H9 (cell line): ENCODE results near the gene GALNT5. TPM values are rescaled to one million over a fixed set of nuclear protein-coding genes. Genes with fewer than 3 reads are reported as not detected.

ENCODE experiments used
- DNase-seq: peaks from one replicate; pipeline ENCODE4 v3.0.0-alpha.2; 2017
- H2AFZ ChIP-seq: one replicate; pipeline ENCODE4 v1.6.1; 2013; ENCODE audit warnings: mild to moderate bottlenecking, low read length, control low read depth, moderate library complexity
- H2AK5ac ChIP-seq: 2 replicates; pipeline ENCODE4 v1.6.1; 2013; ENCODE audit warnings: low read length, control low read depth, mixed read lengths; ENCODE audit not compliant: insufficient read length
- H2BK120ac ChIP-seq: one replicate; pipeline ENCODE4 v1.6.1; 2013; ENCODE audit warnings: low read depth, mild to moderate bottlenecking, low read length, control low read depth, inconsistent platforms; ENCODE audit not compliant: poor library complexity, severe bottlenecking
- H2BK12ac ChIP-seq: 2 replicates; pipeline ENCODE4 v1.6.1; 2013; ENCODE audit warnings: low read length, control low read depth, mixed read lengths, low read depth; ENCODE audit not compliant: insufficient read length
- H2BK15ac ChIP-seq: 2 replicates; pipeline ENCODE4 v1.6.1; 2013; ENCODE audit warnings: low read depth, low read length, control low read depth
- H2BK20ac ChIP-seq: one replicate; pipeline ENCODE4 v1.6.1; 2013; ENCODE audit warnings: low read depth, mild to moderate bottlenecking, low read length, control low read depth, inconsistent platforms; ENCODE audit not compliant: poor library complexity, severe bottlenecking
- H2BK5ac ChIP-seq: 2 replicates; pipeline ENCODE4 v1.6.1; 2013; ENCODE audit warnings: low read length, control low read depth, mixed read lengths; ENCODE audit not compliant: insufficient read length
- H3K14ac ChIP-seq: 2 replicates; pipeline ENCODE4 v1.6.1; 2013; ENCODE audit warnings: low read length, control low read depth; ENCODE audit not compliant: insufficient read depth
- H3K18ac ChIP-seq: 2 replicates; pipeline ENCODE4 v1.6.1; 2013; ENCODE audit warnings: low read depth, mild to moderate bottlenecking, mixed read lengths, low read length, control low read depth; ENCODE audit not compliant: insufficient read length
- H3K23ac ChIP-seq: 2 replicates; pipeline ENCODE4 v1.6.1; 2013; ENCODE audit warnings: low read length, control low read depth, mixed read lengths, low read depth; ENCODE audit not compliant: insufficient read length
- H3K23me2 ChIP-seq: 2 replicates; pipeline ENCODE4 v1.6.1; 2013; ENCODE audit warnings: low read depth, mild to moderate bottlenecking, mixed read lengths, low read length, control low read depth; ENCODE audit not compliant: insufficient read length, poor library complexity, severe bottlenecking
- H3K27ac ChIP-seq: 2 replicates; pipeline ENCODE4 v1.5.1; 2013; ENCODE audit warnings: low read length, control low read depth, mixed read lengths, low read depth; ENCODE audit not compliant: insufficient read length
- H3K27me3 ChIP-seq: 2 replicates; pipeline ENCODE4 v1.6.1; 2013; ENCODE audit warnings: low read length, control low read depth, inconsistent platforms; ENCODE audit not compliant: insufficient read depth
- H3K4ac ChIP-seq: 2 replicates; pipeline ENCODE4 v1.6.1; 2013; ENCODE audit warnings: low read depth, mild to moderate bottlenecking, control low read depth, inconsistent platforms, low read length, moderate library complexity
- H3K4me1 ChIP-seq: 2 replicates; pipeline ENCODE4 v1.6.1; 2013; ENCODE audit warnings: low read length, control low read depth, inconsistent platforms; ENCODE audit not compliant: insufficient read depth
- H3K4me2 ChIP-seq: 2 replicates; pipeline ENCODE4 v1.6.1; 2013; ENCODE audit warnings: low read length, control low read depth, mixed read lengths; ENCODE audit not compliant: insufficient read length, insufficient read depth
- H3K56ac ChIP-seq: 2 replicates; pipeline ENCODE4 v1.6.1; 2013; ENCODE audit warnings: low read depth, mild to moderate bottlenecking, mixed read lengths, low read length, control low read depth; ENCODE audit not compliant: insufficient read length
- H3K79me1 ChIP-seq: 2 replicates; pipeline ENCODE4 v1.6.1; 2013; ENCODE audit warnings: low read depth, mild to moderate bottlenecking, moderate library complexity, low read length, control low read depth, inconsistent platforms; ENCODE audit not compliant: insufficient read depth, poor library complexity, severe bottlenecking
- H3K79me2 ChIP-seq: 2 replicates; pipeline ENCODE4 v1.6.1; 2013; ENCODE audit warnings: low read length, control low read depth, inconsistent platforms; ENCODE audit not compliant: insufficient read depth
- H3K9ac ChIP-seq: 2 replicates; pipeline ENCODE4 v1.6.1; 2013; ENCODE audit warnings: low read length, control low read depth, mixed read lengths; ENCODE audit not compliant: insufficient read length; ENCODE audit errors: extremely low read depth
- H3K9me3 ChIP-seq: one replicate; pipeline ENCODE4 v1.6.1; 2013; ENCODE audit warnings: low read depth, low read length, inconsistent platforms; ENCODE audit not compliant: control insufficient read depth
- H3T11ph ChIP-seq: one replicate; pipeline ENCODE4 v1.6.1; 2013; ENCODE audit warnings: mild to moderate bottlenecking, low read length, control low read depth, inconsistent platforms
- H4K20me1 ChIP-seq: one replicate; pipeline ENCODE4 v1.6.1; 2013; ENCODE audit not compliant: control insufficient read depth, insufficient read length, insufficient read depth
- H4K5ac ChIP-seq: 2 replicates; pipeline ENCODE4 v1.6.1; 2013; ENCODE audit warnings: low read depth, mild to moderate bottlenecking, mixed read lengths, low read length, control low read depth; ENCODE audit not compliant: insufficient read length
- H4K8ac ChIP-seq: replicated peaks from 2 replicates; pipeline ENCODE4 v1.6.1; 2013; ENCODE audit warnings: low read length, control low read depth, mixed read lengths, low read depth; ENCODE audit not compliant: insufficient read length
- H4K91ac ChIP-seq: 2 replicates; pipeline ENCODE4 v1.6.1; 2013; ENCODE audit warnings: low read depth, mild to moderate bottlenecking, moderate library complexity, mixed read lengths, low read length, control low read depth; ENCODE audit not compliant: insufficient read length
- H3K27ac Mint-ChIP-seq, 3 experiments: 2 replicates in 2 of 3; 3 replicates in 1 of 3; pipeline ENCODE4 v1.8.0; 2020 to 2021; ENCODE audit warnings: mixed read lengths in 3 of 3, mild to moderate bottlenecking in 1 of 3, moderate library complexity in 1 of 3
- H3K27me3 Mint-ChIP-seq: 2 replicates; pipeline ENCODE4 v1.8.0; 2021; ENCODE audit warnings: low read depth, mild to moderate bottlenecking, moderate library complexity, mixed read lengths
- H3K36me3 Mint-ChIP-seq, 3 experiments: 2 replicates in 2 of 3; 3 replicates in 1 of 3; pipeline ENCODE4 v1.8.0; 2020 to 2021; ENCODE audit warnings: low read depth in 3 of 3, mixed read lengths in 3 of 3; ENCODE audit not compliant: insufficient read depth in 1 of 3
- H3K4me1 Mint-ChIP-seq, 2 experiments: 2 replicates each; pipeline ENCODE4 v1.8.0; 2020; ENCODE audit warnings: mixed read lengths in 2 of 2
- H3K4me3 Mint-ChIP-seq, 2 experiments: 2 replicates in 1 of 2; 3 replicates in 1 of 2; pipeline ENCODE4 v1.8.0; 2020 to 2021; ENCODE audit warnings: mild to moderate bottlenecking in 2 of 2, mixed read lengths in 2 of 2, moderate library complexity in 1 of 2
- H3K9me3 Mint-ChIP-seq, 2 experiments: 2 replicates in 1 of 2; 3 replicates in 1 of 2; pipeline ENCODE4 v1.8.0; 2020; ENCODE audit warnings: mild to moderate bottlenecking in 2 of 2, mixed read lengths in 2 of 2, moderate library complexity in 1 of 2
- total RNA-seq: library from RNA; stranded (reverse); gene quantifications from 2 replicates; pipeline ENCODE4 v1.2.1, GENCODE V29; 2021
- TF ChIP-seq, protein P1 (sequence below): fragments of 200-600 bp; sonication (generic); conservative IDR thresholded peaks from 3 replicates; pipeline ENCODE4 v1.8.0; 2021; ENCODE audit warnings: antibody characterized with exemption, mild to moderate bottlenecking

GALNT5 gene
- total RNA-seq, 1 experiment from 2014 or later: 0.17 TPM

DNA sequence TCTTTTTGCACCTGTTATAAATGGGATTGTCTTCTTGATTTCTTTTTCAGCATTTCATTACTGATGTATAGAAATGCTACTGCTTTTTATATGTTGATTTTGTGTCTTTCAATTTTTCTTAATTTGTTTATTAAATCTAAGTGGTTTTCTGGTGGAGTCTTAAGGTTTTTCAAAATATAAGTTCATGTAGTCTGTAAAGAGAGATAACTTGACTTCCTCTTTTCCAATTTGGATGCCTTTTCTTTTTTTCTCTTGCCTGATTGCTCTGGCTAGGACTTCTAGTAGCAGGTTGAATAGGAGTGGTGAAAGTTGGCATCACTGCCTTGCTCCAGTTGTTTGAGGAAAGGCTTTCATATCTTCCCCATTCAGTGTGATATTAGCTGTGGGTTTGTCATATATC, 28.6 kb upstream of the GALNT5 start:
- H3K9ac ChIP-seq: no peak overlapping the region
- no peak overlapping the region for H2AK5ac ChIP-seq
- H3K56ac ChIP-seq: no peak overlapping the region
- no peak overlapping the region for H3K23ac ChIP-seq
- H3K18ac ChIP-seq: no peak overlapping the region
- no peak overlapping the region for H2BK20ac ChIP-seq
- H2BK12ac ChIP-seq: no peak overlapping the region
- H2AFZ ChIP-seq: no peak overlapping the region
- no peaks in the 10 kb centered on the region for H3K79me2 ChIP-seq
- no peak overlapping the region for H4K8ac ChIP-seq
- H3K4me2 ChIP-seq: no peak overlapping the region
- H3K79me1 ChIP-seq: no peaks in the 10 kb centered on the region
- Mint-ChIP-seq H3K4me3 (no peak overlapping the region), H3K9me3 (peaks cover 0 to 3% of the 10 kb centered on the region in 2 experiments; a peak in 2 of 5 replicates), H3K27me3 (no peaks in the 10 kb centered on the region), H3K36me3 (0 out of 7 replicates have a peak, but pooled peaks cover 0 to 2% (median 0%) of the 10 kb centered on the region in 3 experiments), H3K27ac (no peak overlapping the region), H3K4me1 (no peaks in the 10 kb centered on the region)
- no peak overlapping the region for H2BK5ac ChIP-seq
- no peak overlapping the region for H4K5ac ChIP-seq
- no peaks in the 10 kb centered on the region for H3K23me2 ChIP-seq
- TF ChIP-seq, protein P1, sequence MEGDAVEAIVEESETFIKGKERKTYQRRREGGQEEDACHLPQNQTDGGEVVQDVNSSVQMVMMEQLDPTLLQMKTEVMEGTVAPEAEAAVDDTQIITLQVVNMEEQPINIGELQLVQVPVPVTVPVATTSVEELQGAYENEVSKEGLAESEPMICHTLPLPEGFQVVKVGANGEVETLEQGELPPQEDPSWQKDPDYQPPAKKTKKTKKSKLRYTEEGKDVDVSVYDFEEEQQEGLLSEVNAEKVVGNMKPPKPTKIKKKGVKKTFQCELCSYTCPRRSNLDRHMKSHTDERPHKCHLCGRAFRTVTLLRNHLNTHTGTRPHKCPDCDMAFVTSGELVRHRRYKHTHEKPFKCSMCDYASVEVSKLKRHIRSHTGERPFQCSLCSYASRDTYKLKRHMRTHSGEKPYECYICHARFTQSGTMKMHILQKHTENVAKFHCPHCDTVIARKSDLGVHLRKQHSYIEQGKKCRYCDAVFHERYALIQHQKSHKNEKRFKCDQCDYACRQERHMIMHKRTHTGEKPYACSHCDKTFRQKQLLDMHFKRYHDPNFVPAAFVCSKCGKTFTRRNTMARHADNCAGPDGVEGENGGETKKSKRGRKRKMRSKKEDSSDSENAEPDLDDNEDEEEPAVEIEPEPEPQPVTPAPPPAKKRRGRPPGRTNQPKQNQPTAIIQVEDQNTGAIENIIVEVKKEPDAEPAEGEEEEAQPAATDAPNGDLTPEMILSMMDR: no peak
- no peaks in the 10 kb centered on the region for H4K20me1 ChIP-seq
- H3K27me3 ChIP-seq: no peaks in the 10 kb centered on the region
- no peaks in the 10 kb centered on the region for H3K4me1 ChIP-seq
- H3K9me3 ChIP-seq: no peaks in the 10 kb centered on the region
- H3K4ac ChIP-seq: no peak overlapping the region
- no peak overlapping the region for H2BK120ac ChIP-seq
- H2BK15ac ChIP-seq: no peak overlapping the region
- no peak overlapping the region for H4K91ac ChIP-seq
- H3T11ph ChIP-seq: no peak overlapping the region
- H3K14ac ChIP-seq: no peak overlapping the region
- no peak for DNase-seq
- no peak overlapping the region for H3K27ac ChIP-seq
